ENCODE data around the gene TJP2. TPM values are rescaled to one million over a fixed set of nuclear protein-coding genes. Genes with fewer than 3 reads are reported as not detected.

TJP2 gene
- total RNA-seq, 4 donors from 2014 or later: 114 to 221 (median 156) TPM

GRCh38 chr9:69254223-69254622 lies 80.1 kb downstream of the TJP2 start:
- DNase-seq (ENCODE audit: low spot score) (no peak), ATAC-seq (ENCODE audit: low FRiP score) (no peak)
- TF ChIP-seq, protein P1, sequence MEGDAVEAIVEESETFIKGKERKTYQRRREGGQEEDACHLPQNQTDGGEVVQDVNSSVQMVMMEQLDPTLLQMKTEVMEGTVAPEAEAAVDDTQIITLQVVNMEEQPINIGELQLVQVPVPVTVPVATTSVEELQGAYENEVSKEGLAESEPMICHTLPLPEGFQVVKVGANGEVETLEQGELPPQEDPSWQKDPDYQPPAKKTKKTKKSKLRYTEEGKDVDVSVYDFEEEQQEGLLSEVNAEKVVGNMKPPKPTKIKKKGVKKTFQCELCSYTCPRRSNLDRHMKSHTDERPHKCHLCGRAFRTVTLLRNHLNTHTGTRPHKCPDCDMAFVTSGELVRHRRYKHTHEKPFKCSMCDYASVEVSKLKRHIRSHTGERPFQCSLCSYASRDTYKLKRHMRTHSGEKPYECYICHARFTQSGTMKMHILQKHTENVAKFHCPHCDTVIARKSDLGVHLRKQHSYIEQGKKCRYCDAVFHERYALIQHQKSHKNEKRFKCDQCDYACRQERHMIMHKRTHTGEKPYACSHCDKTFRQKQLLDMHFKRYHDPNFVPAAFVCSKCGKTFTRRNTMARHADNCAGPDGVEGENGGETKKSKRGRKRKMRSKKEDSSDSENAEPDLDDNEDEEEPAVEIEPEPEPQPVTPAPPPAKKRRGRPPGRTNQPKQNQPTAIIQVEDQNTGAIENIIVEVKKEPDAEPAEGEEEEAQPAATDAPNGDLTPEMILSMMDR (IDR thresholded peaks at IDR 0.05): no peak

GRCh38 chr9:69255591-69255990 lies 81.5 kb downstream of the TJP2 start:
- TF ChIP-seq, protein P1 (IDR thresholded peaks at IDR 0.05): no peak
- ATAC-seq (ENCODE audit: low FRiP score) (no peak), DNase-seq (ENCODE audit: low spot score) (no peak)

- TF ChIP-seq, protein P1 (IDR thresholded peaks at IDR 0.05): no peak
- no peak for ATAC-seq (ENCODE audit: low FRiP score)
- DNase-seq (ENCODE audit: low spot score): no peak
Measured at GRCh38 chr9:69258551-69258950, 84.5 kb downstream of the TJP2 start.

DNA sequence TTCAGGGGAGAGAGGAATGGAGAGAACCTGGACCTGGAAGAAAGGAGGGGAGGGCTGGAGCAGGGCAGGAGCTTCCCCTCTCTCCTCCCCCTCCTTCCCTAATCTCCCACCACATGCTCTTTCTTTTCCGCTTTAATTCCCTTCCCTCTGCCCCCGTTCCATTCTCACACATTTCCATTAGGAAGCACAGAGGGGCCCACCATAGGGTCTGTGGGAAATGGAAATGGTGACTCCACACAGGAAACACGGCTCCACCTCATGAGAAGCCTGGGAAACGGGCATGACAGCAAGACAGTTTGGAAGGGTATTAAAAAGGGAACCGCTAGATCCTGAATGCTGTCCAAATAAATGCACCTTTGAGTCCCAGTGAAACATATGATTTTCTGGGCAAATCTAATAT lies 86.1 kb downstream of the TJP2 start:
- TF ChIP-seq, protein P1 (IDR thresholded peaks at IDR 0.05): no peak
- ATAC-seq (ENCODE audit: low FRiP score) (no peak), DNase-seq (ENCODE audit: low spot score) (no peak)

- ATAC-seq (ENCODE audit: low FRiP score) (no peak), DNase-seq (ENCODE audit: low spot score) (no peak)
- TF ChIP-seq, protein P1 (IDR thresholded peaks at IDR 0.05): no peak
Measured at GRCh38 chr9:69261636-69262035, 87.6 kb downstream of the TJP2 start.

DNA sequence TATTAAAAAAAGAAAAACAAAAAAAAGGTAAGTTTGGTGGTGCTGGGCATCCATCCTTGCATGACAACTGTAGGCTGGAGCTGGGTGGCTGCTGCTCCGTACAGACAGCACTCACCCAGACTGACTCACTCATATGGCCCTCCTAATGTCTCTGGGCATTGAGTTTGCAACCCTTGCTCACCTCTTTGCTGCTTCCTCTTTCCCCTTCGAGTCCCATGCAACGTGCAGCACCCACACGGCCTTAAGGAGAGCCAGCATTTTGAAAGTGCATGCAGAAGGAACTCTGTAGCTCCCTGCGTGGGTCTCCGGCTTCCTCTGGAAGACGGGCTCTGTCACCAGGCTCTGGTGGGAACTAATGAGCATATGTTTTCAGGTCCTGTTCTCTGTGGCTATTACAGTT lies 90.4 kb downstream of the TJP2 start:
- TF ChIP-seq, protein P1 (IDR thresholded peaks at IDR 0.05): no peak
- ATAC-seq (ENCODE audit: low FRiP score) (no peak), DNase-seq (ENCODE audit: low spot score) (no peak)

- TF ChIP-seq, protein P1 (IDR thresholded peaks at IDR 0.05): no peak
- ATAC-seq (ENCODE audit: low FRiP score) (no peak), DNase-seq (ENCODE audit: low spot score) (no peak)
Measured at GRCh38 chr9:69265891-69266290, 91.8 kb downstream of the TJP2 start.

Measured in omental fat pad (tissue), 4 donors.